HG03521 (cell line): ENCODE data around the gene CCL18.
"Not testable (repeated sequence)": the region's sequence is repeated elsewhere in the genome, so short reads cannot be mapped to it uniquely, and the experiment has no call there.

Experiments used
- ATAC-seq: cut with Tn5 transposase; IDR thresholded peaks from one replicate; pipeline ENCODE4 v1.9.1; 2021; ENCODE audit warnings: mild to moderate bottlenecking, moderate library complexity; ENCODE audit not compliant: unreplicated experiment

The CCL18 gene

GRCh38 chr17:36063786-36064541, at the start of gene CCL18:
TSS of gene CCL18 (plus strand) at chr17:36064272. CDS start at chr17:36064343, 71 bp downstream.
- ATAC-seq, result no peak

DNA sequence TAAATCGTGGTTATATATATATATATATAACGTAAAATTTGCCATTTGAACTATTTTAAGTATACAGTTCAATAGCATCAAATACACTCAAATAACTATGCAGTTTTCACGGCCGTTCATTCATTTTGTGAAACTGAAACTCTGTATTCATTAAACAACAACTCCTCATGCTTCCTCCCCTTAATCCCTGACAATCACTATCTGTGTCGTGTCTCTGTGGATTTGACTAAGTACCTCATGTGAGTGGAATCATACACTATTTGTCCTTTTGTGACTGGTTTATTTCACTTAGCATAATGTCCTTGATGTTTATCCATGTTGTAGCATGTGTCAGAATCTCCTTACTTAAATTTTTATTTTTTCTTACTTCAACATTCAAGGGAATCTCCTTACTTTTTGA, 49.1 kb upstream of the CCL18 start:
- ATAC-seq, result no peak

DNA sequence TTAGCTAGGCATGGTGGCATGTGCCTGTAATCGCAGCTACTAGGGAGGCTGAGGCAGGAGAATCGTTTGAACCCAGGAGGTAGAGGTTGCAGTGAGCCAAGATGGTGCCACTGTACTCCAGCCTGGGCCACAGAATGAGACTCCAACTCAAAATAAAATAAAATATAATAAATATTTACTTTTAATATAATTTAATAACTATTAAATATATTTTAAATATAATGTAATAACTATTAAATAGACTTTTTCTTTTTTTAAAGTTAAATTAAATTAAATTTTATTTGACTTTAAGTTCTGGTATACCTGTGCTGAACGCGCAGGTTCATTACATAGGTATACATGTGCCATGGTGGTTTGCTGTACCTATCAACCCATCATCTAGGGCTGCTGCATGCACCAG, 48.2 kb upstream of the CCL18 start:
- ATAC-seq, result not testable (repeated sequence)

DNA sequence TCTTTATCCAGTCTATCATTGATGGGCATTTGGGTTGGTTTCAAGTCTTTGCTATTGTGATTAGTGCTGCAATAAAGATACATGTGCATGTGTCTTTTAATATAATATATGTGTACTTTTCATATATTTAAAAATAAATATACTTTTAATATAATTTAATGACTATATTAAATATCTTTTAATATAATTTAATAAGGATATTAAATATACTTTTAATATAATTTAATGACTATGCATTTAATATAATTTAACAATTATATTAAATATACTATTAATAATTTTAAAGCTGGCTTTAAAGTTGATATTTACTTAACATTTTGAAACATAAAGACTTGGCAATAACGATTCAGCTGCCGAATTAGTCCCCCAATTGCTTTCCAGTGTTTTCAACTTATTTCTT, 47.5 kb upstream of the CCL18 start:
- ATAC-seq, result no peak

GRCh38 chr17:36017799-36018198, 46.3 kb upstream of the CCL18 start, which contains the start of gene CCL23:
TSS of gene CCL23 (minus strand) at chr17:36017972. CDS start at chr17:36017897, 75 bp downstream.
- ATAC-seq, result no peak

GRCh38 chr17:36019423-36019822, 44.6 kb upstream of the CCL18 start:
- ATAC-seq, result no peak

DNA sequence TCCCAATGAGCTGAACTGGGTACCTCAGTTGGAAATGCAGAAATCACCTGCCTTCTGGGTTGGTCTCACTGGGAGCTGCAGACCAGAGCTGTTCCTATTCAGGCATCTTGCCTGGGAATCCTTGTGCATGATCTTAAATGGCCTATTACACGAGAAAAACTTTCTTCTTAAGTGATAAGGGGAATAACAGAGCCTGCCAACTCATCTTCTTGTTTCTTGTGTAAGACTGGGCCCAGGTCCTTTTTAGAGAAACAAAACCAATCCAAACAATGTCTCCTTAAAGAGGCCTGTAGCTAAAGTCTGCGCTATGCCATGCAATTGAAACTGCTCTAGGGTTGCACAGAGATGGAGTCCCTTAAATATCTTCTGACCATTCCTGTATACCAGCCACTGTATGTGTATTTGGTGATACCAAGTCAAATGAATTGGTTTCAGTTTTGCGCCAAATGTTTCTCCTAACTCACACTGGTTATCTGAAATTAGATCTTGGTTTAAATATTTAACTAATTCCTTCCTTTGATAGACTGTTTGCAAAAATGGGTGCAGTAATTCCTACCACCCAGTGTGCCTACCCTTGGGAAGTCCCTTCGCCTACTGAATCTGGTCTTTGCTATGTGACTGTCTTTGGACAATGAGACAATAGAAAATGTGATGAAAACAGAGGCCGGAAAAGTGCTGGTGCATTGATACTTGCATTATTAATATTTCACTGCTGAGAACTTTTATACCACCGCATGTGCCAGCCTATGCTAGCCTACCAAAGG, 39.8 kb upstream of the CCL18 start:
- no peak for ATAC-seq

GRCh38 chr17:36027761-36028160, 36.3 kb upstream of the CCL18 start:
- no peak for ATAC-seq

DNA sequence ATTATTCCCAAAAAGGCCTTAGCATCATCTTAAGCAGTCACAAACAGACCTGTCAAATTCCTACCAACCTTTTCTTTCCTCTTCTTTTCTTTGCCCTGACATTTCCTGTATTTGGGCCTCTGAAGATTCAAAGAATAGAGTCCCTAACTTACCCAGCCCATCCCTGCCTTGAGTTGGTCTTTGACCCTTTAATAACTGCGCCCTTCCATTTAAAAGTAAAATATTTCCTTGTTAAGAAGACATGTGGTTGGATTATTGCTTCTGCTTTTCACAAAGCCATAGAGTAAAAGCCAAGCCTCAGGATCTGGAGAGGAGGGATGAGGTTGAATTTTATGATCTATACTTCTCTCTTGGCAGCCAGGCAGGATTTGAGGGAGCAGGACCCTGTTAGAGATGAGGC, 33.1 kb upstream of the CCL18 start:
- ATAC-seq, result no peak

- ATAC-seq, result no peak
Observed at GRCh38 chr17:36034127-36034526, 29.9 kb upstream of the CCL18 start.

- no peak for ATAC-seq
Observed at GRCh38 chr17:36036235-36036634, 27.8 kb upstream of the CCL18 start.

GRCh38 chr17:36048066-36048465, 16.0 kb upstream of the CCL18 start:
- ATAC-seq, result no peak

DNA sequence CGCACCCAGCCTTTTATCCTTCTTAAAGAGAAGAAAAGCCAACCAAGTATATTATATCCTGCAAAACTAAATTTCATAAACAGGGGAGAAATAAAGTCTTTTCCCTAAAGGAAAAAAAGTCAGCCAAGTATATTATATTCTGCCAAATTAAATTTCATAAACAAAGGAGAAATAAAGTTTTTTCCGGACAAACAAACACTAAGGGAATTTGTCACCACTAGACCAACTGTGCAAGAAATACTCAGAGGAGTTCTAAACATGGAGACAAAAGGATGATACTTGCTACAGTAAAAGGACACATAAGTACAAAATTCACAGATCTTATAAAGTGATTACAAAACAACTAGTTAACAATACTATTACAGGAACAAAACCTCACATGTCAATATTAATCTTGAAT, 14.4 kb upstream of the CCL18 start:
- ATAC-seq, result no peak

DNA sequence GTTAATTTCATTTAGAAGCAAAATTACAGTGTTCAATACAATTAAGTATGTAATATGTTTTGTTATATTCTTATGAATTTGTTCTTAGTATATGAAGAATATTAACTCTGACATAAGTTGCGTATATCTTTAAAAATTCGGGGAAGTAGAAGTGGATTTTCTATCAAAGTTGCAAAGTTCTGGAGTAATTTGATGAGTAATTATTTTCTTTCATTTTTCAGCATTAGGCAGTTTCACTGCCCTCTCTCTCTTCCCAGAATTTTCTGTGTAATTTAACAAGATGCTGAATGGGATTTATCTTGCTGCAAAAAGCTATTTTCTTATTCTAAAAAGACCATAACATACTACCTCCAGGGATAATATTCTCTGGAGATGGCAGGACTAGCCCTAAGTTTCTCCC, 8.9 kb upstream of the CCL18 start:
- no peak for ATAC-seq

DNA sequence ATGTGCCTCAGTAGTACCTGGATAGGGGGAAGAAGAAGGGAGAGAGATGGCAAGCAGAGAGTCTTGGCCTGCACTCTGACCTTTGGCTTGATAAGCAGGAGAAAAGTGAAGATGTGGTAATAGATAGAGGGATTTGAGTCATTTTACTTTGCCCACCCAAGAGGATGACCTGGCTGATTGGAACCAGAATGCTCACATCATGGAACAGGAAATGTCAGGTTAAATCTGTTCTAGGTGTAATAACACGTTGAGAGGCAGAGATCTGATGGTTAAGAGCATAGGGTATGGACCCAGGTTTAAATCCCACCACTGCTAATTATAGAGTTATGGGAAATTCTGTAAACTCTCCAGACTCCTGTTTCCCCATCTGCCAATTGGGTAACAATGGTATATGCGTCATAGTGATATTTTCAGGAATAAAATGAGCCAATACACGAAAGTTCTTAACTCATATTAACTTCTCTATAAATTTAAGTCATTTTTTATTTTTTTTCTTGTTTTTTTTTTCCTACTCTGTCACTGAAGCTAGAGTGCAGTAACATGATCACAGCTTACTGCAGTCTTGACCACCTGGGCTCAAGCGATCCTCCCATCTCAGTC, 8.1 kb upstream of the CCL18 start:
- no peak for ATAC-seq

DNA sequence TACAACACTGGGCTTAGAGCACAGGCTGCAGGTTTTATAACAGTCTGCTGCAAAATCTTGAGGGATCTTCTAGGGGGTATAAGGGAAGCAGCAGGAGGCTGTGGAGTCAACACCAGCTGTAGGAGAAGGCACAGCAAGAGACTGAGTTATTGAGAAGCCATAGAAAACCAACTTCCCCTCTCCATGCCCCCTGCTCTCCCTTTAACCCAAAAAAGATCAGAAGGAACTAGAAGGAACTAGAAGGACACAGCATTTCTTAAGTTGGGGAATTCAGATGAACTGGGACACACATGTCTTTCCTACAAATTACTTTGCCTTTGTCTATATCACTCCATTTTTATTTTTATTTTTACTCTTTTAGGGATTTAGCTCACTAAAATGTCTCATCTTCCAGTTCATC, 6.2 kb upstream of the CCL18 start:
- no peak for ATAC-seq

DNA sequence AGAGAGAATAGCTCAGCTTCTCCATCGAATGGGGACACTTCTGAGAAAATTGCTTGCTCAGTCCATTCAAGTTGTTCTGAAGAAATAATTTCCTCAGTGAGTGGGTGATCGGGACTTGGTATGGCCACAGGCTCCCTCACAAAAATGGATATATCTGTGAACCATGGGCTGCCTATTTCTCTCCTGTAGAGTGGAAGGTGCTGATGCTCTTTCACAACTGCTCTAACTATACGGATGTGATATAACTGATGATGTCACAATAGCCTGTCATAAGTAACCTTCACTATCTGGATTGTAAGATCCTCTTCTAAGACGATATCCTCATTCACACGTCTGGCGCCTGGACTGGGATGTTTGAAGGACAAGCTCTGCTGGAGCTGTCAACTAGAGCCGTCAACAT, 4.7 kb upstream of the CCL18 start:
- no peak for ATAC-seq

GRCh38 chr17:36060816-36061215, 3.3 kb upstream of the CCL18 start:
- no peak for ATAC-seq

GRCh38 chr17:36066365-36066985, 2.4 kb downstream of the CCL18 start:
- no peak for ATAC-seq

DNA sequence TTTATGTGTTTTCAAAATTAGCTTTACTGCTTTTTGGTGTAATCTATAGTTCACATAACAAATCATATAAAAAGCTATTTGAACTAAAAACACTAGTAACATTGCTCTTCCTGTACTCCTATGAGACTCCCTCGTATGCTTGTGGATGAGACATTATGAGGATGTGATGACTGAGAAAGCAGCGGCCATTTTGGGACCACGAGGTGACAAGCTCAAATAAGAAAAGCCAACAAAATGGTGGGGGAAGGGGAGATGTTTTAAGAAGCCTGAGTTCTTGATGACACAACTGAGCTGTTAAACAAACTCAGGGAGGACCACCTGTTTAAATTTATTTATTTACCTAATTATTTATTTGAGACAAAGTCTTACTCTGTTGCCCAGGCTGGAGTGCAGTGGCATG, 4.5 kb downstream of the CCL18 start:
- no peak for ATAC-seq

DNA sequence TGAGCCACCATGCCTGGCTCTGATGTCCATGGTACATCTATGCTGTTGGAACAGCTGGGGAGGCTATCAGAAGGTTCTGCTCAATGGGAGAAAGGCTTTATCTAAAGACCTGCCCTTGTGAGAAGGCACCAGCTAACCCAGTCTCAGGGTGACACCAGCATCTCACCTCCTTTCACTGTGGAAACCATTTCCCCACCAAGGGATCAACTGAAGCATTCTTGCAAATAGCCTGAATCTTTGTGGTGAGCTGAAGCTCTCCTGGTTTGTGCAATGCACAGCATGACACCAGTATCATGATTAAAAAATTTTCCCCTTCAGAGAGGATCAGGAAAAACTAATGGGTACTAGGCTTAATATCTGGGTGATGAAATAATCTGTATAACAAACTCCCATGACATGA, 5.1 kb downstream of the CCL18 start:
- ATAC-seq, result no peak
